NCI-H510A (cell line): Measurements from ENCODE around the gene FABP7.

Experiments
- DNase-seq: peaks from one replicate; lab custom pipeline; 2025; lab: John Stamatoyannopoulos, UW

Gene FABP7

DNA sequence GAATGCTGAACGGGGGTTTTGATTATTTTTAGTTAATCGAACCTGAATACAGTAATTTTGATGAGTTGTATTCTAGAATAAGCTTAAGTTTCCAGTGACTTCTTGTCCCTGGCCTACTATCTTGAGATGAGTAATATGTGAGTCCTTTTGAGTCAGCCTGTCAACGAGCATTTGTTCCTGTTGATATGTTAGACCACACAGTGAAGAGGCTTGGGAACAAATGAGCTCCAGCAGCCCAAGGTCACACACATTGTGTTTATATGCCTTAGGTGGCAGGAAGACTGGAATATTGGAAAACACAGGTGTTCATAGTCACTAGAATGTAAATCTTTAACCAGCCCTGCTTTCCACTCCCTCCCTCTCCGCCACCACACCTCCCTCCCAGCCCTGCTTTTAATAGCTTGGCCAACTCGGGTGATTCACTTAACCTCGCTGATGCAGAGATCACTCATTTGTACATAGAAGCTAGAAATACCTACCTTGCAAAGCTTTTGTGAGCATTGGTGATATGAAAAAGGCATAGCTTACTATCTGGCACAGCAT lies 18.7 kb downstream of the FABP7 start:
- no peak for DNase-seq

DNA sequence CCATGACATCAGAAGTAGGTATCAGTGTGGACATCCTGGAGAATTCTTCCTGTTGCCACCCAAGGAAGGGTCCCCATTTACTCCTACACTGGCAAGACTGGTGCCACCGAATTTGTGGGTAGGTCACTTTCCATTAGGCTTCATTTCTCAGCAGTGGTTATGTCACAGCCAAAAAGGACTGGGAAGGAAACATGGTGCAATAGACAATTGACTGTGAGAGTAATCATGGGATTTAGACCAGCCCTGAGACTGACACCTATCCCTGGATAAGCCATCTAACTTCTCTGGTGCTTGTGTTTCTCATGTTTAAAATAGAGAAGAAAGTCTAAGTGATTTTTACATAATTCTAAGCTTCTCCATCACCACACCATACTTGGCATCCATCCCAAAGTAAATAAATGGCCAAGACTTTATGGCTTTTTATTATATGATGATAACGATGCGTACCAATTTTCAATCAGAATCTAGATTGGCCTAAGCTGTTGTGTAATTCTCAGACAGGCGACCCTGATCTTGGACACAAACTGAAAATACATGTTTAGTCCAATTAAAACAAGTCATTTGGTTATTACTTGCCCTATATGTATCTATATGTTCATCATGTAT lies 19.7 kb downstream of the FABP7 start:
- no peak for DNase-seq

DNA sequence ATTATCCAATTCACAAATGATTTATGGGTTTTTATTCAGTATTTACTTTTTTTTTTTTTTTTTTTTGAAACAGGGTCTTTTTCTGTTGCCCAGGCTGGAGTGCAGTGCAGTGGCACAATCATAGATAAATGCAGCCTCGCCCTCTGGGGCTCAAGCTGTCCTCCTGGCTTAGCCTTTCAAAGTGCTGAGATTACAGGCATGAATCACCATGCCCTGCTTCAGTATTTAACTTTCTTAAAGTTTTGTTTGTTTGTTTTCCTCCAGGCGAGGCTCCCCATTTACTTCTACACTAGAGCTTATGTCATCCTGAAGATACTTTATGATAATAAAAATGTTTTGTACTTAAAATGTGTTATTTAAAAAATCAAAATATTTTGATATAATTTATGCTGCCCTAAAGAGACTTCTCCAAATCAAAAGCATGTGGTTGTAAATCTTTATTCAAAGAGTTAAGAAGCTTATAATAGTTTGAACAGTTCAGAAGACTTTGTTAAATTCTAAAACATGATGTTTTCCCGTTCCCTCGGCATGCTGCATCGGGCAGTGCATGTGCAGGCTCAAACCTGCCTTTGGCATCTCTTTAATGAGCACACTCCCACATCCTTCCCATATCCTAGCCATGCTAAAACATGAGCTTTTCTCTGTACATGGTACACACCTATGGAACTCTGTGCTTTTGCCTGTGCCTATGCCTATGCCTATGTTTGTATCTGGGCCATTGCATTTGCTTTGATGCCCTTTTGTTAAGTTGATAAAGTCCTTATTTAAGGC lies 20.6 kb downstream of the FABP7 start:
- no peak for DNase-seq

DNA sequence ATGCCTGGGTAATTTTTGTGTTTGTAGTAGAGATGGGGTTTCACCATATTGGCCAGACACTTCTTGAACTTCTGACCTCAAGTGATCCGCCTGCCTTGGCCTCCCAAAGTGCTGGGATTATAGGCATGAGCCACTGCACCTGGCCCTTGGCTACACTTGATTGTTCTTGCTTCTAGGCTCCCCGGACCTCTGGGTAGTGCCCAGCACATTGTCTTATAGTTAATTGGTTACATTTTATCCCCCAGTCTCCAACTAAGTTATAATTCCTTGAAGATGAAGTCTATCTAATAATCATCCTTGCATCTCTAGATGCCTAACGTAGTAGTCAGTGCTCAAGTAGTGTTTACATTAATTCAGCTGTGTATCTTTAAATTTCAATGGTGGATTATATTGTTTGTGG lies 21.4 kb downstream of the FABP7 start:
- DNase-seq = no peak

GRCh38 chr6:122801397-122801796 lies 21.9 kb downstream of the FABP7 start:
- DNase-seq = no peak

DNA sequence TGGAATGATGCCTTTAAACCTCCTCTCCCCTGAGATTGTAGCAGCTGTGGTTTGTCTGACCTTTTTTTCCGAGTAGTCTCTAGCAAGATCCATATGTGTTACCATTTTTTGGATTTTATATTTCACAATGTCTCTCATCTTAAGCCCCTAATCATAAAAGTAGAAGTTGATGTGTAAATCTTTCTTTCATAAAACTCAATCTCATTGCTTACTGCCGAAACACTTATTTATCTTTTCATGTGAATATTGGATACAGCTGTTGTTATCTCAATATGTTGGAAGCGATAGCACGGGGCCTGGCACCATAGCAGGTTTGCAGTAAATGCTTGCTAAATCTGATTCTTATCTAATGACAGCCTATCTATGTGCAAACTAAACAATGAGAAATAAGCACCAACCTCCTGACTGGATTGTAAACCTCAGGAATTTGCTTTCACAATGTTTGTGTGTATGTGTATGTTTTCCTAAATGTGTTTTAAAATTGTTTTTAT lies 23.7 kb downstream of the FABP7 start:
- DNase-seq = no peak

- DNase-seq = no peak
Measured at GRCh38 chr6:122804962-122805485, 25.5 kb downstream of the FABP7 start.

GRCh38 chr6:122806291-122806690 lies 26.8 kb downstream of the FABP7 start:
- DNase-seq = no peak

GRCh38 chr6:122808121-122808885 lies 28.8 kb downstream of the FABP7 start:
- no peak for DNase-seq

- DNase-seq = no peak
Measured at GRCh38 chr6:122809001-122809400, 29.5 kb downstream of the FABP7 start.

DNA sequence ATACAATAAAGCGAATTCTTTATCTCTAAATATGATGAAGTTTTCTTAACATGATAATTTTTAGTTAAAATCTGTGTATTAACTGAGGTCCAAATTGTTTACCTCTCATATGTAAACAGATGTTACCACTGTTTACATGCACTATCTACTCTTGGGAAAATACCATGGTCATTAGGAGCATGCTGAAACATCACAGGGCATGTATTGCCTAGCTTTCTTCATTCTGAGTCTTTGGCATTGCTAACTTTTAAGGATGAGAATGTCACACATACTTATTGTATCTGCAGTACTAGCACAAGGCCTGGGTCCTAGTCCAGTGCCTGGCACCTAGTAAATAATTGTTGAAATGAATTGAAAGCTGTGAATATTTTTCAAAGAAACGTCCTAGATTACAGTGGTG lies 30.2 kb downstream of the FABP7 start:
- DNase-seq = no peak

DNA sequence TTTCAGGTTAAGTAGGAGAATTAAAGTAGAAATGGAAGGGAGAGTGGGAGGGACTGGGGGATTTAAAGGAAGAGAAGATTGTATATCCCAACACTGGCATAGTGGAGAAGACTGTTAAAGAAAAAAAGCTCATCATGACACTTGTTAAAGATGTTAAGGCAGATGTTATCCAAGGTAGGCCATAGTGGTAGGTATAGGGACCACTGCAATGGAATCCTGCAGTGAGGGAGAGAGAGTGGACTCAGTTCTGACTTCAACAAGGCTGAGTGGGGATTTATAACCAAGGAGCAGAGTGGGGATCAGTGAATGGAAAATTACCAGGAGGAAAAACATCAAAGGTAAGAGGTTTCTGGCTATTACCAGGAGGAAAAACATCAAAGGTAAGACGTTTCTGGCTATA lies 30.7 kb downstream of the FABP7 start:
- DNase-seq = no peak

- no peak for DNase-seq
Measured at GRCh38 chr6:122817358-122817757, 37.8 kb downstream of the FABP7 start.

GRCh38 chr6:122817766-122818165 lies 38.2 kb downstream of the FABP7 start:
- no peak for DNase-seq

DNA sequence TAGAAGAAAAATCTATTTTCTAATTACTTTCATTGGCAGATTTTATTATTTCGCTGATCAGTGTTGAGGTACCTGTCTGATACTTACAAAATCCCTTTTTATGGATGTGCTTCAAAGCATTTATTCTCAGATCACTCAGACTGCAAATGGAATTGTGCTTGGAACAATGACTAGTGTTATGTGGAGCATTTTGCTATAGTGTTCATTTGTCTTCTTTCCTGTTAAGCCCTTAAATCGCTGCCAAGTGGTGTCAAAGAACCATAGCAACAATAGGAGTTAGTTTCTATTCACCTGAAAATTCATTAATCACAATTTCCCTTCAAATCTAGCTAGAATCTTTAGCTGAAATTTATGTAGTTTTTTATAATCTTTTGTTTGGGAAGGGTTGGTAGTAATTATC lies 39.4 kb downstream of the FABP7 start:
- DNase-seq = no peak

DNA sequence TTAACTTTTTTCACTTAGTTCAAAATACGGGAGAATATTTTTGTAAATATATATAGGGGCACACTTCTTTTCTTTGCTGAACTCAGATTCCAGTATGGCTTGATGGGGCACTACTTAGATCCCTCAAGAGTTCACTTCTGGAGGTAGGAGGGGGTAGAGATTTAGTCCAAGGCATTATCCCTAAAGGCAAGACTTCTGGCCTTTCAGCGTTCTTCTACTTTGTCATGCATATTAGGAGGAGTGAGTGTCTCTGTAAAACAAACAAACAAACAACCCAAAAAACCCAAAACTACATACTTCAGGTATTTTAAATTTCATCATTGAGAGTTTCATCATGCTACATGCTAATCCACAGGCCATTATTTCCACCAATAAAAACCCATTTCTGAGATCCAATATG lies 41.6 kb downstream of the FABP7 start:
- no peak for DNase-seq

DNA sequence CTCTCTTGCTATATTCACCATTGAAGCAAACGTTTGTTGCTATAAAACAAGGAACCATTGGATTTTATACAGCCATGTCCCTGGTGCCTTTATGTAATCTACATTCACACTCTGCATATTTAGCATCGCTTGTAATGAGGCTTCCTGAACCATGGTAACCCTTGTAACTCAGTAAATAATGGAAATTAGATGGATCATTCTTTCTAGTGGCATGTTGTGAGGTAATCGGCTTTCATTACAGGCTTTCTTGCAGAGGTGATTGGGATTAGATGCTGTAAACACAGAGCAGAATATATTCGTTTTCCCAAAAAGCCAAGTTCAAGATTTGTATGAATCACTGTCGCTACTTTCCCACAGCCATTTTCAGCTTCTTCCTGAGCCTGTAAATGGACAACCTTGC lies 45.6 kb downstream of the FABP7 start:
- DNase-seq = no peak

DNA sequence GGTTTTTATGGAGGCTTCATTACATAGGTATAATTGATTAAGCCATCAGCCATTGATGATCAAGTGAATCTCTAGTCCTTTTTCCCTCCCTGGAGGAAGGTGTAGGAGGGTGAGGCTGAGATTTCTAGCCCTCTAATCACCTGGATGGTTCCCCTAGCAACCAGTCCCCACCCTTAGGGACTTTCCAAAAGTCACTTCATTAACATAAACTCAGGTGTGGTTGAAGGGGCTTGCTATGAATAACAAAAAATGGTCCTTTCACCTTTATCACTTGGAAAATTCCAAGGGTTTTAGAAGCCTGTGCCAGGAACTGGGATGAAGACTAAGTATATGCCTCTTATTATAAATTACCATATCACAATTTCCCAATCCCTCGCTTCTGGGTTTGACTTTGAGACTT lies 49.9 kb downstream of the FABP7 start:
- no peak for DNase-seq

GRCh38 chr6:122831511-122831910 lies 52.0 kb downstream of the FABP7 start:
- DNase-seq = no peak

DNA sequence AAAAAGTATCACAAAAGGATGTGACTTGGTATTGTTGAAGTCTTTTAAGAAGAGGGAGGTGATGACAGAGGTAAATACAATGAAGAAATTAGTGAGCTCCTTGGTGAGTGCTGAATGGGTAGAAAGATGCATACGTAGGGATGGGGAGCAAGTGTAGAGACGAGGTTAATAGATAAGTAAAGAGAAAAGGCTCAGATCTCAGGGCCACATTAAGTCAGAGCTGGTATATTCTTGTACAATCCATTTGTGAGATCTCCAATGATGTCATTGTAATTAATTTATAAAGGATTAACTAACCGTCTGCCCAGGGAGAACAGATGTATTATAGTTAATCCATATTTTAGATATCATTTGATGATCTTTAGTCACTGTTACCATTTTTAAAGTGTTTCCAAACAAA lies 52.9 kb downstream of the FABP7 start:
- DNase-seq = no peak

GRCh38 chr6:122833021-122833491 lies 53.5 kb downstream of the FABP7 start:
- no peak for DNase-seq
